Measurements from ENCODE around the gene EME2. TPM values are rescaled to one million over a fixed set of nuclear protein-coding genes. Genes with fewer than 3 reads are reported as not detected.

EME2 gene
- total RNA-seq, 2 experiments from 2014 or later = 15.5 to 15.6 TPM

DNA sequence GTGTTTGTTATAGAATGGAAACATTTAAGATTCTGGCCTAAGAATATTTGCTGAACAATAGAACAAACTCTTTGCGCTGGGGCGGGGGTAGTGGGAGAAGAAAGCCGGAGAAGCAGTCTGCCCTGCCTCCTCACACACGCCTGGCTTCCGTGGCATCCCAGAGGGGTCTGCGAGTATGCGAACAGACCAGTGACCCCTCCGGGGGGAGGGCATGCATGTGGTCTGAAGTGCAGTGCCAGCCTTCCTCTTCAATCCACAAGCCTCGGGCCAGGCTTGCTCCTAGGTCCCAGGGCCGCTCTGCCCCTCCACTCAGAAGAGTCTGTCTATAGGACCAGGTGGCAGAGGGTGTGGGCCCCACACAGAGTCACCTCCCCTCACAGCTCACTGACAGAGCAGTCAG is 35.0 kb downstream of the EME2 start:
- CTCF ChIA-PET = no interaction called here
- ATAC-seq (no peak), DNase-seq (no peak)
- Mint-ChIP-seq H3K4me3 (no peak overlapping the region), H3K27me3 (no peaks in the 10 kb centered on the region), H3K9me3 (no peaks in the 10 kb centered on the region), H3K27ac (no peak overlapping the region), H3K4me1 (ENCODE audit: low read depth) (peaks cover 3% of the 10 kb centered on the region), H3K36me3 (ENCODE audit: low read depth) (peaks cover 7% of the 10 kb centered on the region)
- TF ChIP-seq, protein P1, sequence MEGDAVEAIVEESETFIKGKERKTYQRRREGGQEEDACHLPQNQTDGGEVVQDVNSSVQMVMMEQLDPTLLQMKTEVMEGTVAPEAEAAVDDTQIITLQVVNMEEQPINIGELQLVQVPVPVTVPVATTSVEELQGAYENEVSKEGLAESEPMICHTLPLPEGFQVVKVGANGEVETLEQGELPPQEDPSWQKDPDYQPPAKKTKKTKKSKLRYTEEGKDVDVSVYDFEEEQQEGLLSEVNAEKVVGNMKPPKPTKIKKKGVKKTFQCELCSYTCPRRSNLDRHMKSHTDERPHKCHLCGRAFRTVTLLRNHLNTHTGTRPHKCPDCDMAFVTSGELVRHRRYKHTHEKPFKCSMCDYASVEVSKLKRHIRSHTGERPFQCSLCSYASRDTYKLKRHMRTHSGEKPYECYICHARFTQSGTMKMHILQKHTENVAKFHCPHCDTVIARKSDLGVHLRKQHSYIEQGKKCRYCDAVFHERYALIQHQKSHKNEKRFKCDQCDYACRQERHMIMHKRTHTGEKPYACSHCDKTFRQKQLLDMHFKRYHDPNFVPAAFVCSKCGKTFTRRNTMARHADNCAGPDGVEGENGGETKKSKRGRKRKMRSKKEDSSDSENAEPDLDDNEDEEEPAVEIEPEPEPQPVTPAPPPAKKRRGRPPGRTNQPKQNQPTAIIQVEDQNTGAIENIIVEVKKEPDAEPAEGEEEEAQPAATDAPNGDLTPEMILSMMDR (IDR thresholded peaks at IDR 0.05) = no peak
- POLR2A ChIA-PET = no interaction called here
- intact Hi-C loops (cut with micrococcal nuclease) = no loop called here

DNA sequence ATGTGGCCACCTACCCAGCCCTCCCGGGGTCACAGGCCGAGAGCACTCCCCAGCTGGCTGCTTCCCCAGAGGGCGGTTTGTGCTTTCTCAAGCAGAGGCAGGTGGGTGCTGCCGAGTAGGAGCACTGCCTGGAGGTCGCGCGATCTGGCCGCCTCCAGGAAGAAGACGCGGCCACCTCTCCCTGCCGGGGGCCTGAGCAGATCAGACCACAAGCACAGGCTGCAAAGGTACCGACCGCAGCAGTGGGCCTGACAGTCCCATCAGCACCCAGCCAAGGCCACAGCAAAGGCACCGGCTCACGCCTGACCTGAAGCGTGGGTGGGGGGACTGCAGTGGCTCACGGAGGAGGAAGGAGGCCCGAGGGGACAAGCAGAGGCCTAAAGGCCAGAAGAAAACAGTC is 36.1 kb downstream of the EME2 start:
- DNase-seq (no peak), ATAC-seq (no peak)
- no peaks in the 10 kb centered on the region for H3K9me3 Mint-ChIP-seq
- H3K4me3 Mint-ChIP-seq = no peak overlapping the region
- ChIA-PET POLR2A (no interaction called here), CTCF (interaction anchor here (1.0 kb wide), 1 partner anchor 121 kb away, joined by 3 read pairs; no protein-coding TSS in a partner anchor)
- peaks cover 13% of the 10 kb centered on the region for H3K4me1 Mint-ChIP-seq (ENCODE audit: low read depth)
- intact Hi-C loops (cut with micrococcal nuclease) = no loop called here
- H3K36me3 Mint-ChIP-seq (ENCODE audit: low read depth) = peaks cover 12% of the 10 kb centered on the region
- TF ChIP-seq, protein P1 (IDR thresholded peaks at IDR 0.05) = no peak
- no peak overlapping the region for H3K27ac Mint-ChIP-seq
- H3K27me3 Mint-ChIP-seq = no peaks in the 10 kb centered on the region

DNA sequence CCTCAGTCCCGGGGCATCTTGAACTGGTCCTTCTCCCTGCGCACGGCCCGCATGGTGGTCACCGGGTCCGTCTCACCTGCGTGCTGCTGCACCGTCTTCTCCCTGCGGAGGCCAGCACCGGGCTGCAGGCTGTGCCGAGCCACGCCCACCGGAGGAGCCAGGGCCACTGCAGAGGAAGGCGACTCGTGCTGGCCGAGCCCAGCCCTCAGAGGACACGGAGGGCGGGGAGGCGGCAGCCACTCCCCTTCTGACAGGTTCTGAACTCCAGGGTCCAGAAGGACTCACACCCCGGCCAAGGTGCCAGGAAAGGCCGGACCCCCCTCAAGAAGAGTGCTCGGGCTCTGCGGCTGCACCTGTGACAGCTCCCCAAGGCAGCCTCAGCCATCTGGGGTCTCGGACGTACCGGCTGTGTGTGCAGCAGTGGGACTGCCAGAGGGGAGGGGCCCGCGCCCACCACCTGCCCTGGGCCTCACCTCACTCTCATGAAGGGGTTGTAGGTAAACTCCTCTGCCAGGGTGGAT is 36.7 kb downstream of the EME2 start:
- H3K27ac Mint-ChIP-seq = no peak overlapping the region
- no peaks in the 10 kb centered on the region for H3K27me3 Mint-ChIP-seq
- TF ChIP-seq, protein P1 (IDR thresholded peaks at IDR 0.05) = no peak
- DNase-seq (no peak), ATAC-seq (no peak)
- POLR2A ChIA-PET = no interaction called here
- H3K4me1 Mint-ChIP-seq (ENCODE audit: low read depth) = peaks cover 13% of the 10 kb centered on the region
- peaks cover 12% of the 10 kb centered on the region for H3K36me3 Mint-ChIP-seq (ENCODE audit: low read depth)
- intact Hi-C loops (cut with micrococcal nuclease) = no loop called here
- no peak overlapping the region for H3K4me3 Mint-ChIP-seq
- CTCF ChIA-PET = interaction anchor here (1.0 kb wide), 1 partner anchor 121 kb away, joined by 3 read pairs; no protein-coding TSS in a partner anchor
- no peaks in the 10 kb centered on the region for H3K9me3 Mint-ChIP-seq

DNA sequence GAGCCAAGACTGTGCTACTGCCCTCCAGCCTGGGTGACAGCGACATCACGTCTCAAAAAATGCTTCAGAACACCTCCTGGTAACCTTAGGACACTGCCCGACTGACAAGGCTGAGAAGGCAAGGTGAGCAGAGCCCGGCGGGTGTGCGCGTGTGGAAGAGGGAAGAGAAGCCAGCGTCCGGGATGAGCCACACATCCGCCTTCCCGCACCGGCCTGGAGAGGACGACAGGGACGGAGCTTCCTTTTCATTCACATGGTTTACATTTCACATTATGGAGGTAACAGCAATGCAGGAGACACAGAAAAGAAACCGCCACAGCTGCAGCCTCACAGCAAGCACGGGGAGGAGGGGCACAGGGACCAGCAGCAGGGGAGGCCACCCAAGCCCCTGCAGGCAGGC is 37.5 kb downstream of the EME2 start:
- Mint-ChIP-seq H3K27me3 (no peaks in the 10 kb centered on the region), H3K4me3 (no peak overlapping the region), H3K27ac (no peak overlapping the region), H3K36me3 (ENCODE audit: low read depth) (peaks cover 16% of the 10 kb centered on the region), H3K4me1 (ENCODE audit: low read depth) (peaks cover 13% of the 10 kb centered on the region), H3K9me3 (no peaks in the 10 kb centered on the region)
- TF ChIP-seq, protein P1 (IDR thresholded peaks at IDR 0.05) = no peak
- DNase-seq = no peak
- intact Hi-C loops (cut with micrococcal nuclease) = no loop called here
- ATAC-seq = no peak
- CTCF ChIA-PET = no interaction called here
- POLR2A ChIA-PET = interaction anchor here (1.3 kb wide), 1 partner anchor 14 kb away, joined by 3 read pairs; no protein-coding TSS in a partner anchor

- intact Hi-C loops (cut with micrococcal nuclease) = no loop called here
- peaks cover 13% of the 10 kb centered on the region for H3K4me1 Mint-ChIP-seq (ENCODE audit: low read depth)
- ChIA-PET POLR2A (interaction anchor here (1.2 to 1.3 kb wide), 2 partner anchors 14 to 20 kb away, joined by 3 read pairs; no protein-coding TSS in a partner anchor), CTCF (interaction anchor here (1.5 kb wide), 1 partner anchor 14 kb away, joined by 5 read pairs; no protein-coding TSS in a partner anchor)
- peaks cover 19% of the 10 kb centered on the region for H3K36me3 Mint-ChIP-seq (ENCODE audit: low read depth)
- no peak overlapping the region for H3K27ac Mint-ChIP-seq
- ATAC-seq (no peak), DNase-seq (no peak)
- TF ChIP-seq, protein P1 (IDR thresholded peaks at IDR 0.05) = no peak
- H3K4me3 Mint-ChIP-seq = no peak overlapping the region
- no peaks in the 10 kb centered on the region for H3K27me3 Mint-ChIP-seq
- H3K9me3 Mint-ChIP-seq = no peaks in the 10 kb centered on the region
Measured at GRCh38 chr16:1810536-1810935, 37.9 kb downstream of the EME2 start.
